HepG2 (cell line): ENCODE data around the gene APOC3.
A peak's percentile ranks its signal among the peaks of the same experiment; 100 is the strongest.

Source experiments
- CTCF ChIP-seq: sonication (generic); formaldehyde crosslinking; IDR thresholded peaks from 2 replicates; pipeline ENCODE4 v1.5.0; 2020; ENCODE audit warnings: mild to moderate bottlenecking, missing genetic modification reagents, moderate library complexity
- IRF1 ChIP-seq: sonication (generic); formaldehyde crosslinking; IDR thresholded peaks from 2 replicates; pipeline ENCODE4 v1.4.0; 2020; ENCODE audit warnings: low read depth, mild to moderate bottlenecking, missing genetic modification reagents
- PRPF4 ChIP-seq: fragments of 200-400 bp; formaldehyde crosslinking; IDR thresholded peaks from 2 replicates; pipeline ENCODE4 v1.6.1; 2016; ENCODE audit warnings: low read length, low read depth; ENCODE audit not compliant: poor library complexity, severe bottlenecking
- SP2 ChIP-seq: sonication (generic); formaldehyde crosslinking; IDR thresholded peaks from 2 replicates; pipeline ENCODE4 v1.5.1; 2020; ENCODE audit warnings: mild to moderate bottlenecking, missing genetic modification reagents
- USF2 ChIP-seq, 2 experiments: sonication (generic) in 1 of 2; formaldehyde crosslinking in 1 of 2; IDR thresholded peaks; 2 replicates each; pipeline versions ENCODE4 v1.5.1 to v1.6.1; 2011 to 2020; ENCODE audit warnings: borderline replicate concordance in 1 of 2, low read depth in 1 of 2, low read length in 1 of 2, mild to moderate bottlenecking in 1 of 2, missing genetic modification reagents in 1 of 2, moderate library complexity in 1 of 2
- ZBTB2 ChIP-seq: sonication (generic); formaldehyde crosslinking; IDR thresholded peaks from 2 replicates; pipeline ENCODE4 v1.8.0; 2022; ENCODE audit warnings: low read depth, missing genetic modification reagents
- ZBTB21 ChIP-seq: sonication (generic); formaldehyde crosslinking; IDR thresholded peaks from 2 replicates; pipeline ENCODE4 v1.4.0; 2020; ENCODE audit warnings: missing genetic modification reagents
- ZNF18 ChIP-seq: sonication (generic); formaldehyde crosslinking; IDR thresholded peaks from 2 replicates; pipeline ENCODE4 v1.8.0; 2022; ENCODE audit warnings: mild to moderate bottlenecking, missing genetic modification reagents; ENCODE audit not compliant: insufficient replicate concordance

- TF ChIP-seq PRPF4 (no peak), USF2 (IDR thresholded peaks at IDR 0.05; ENCODE audit: low read depth, low read length) (no peak), USF2 (CRISPR knock-in tag; IDR thresholded peaks at IDR 0.05; ENCODE audit: borderline replicate concordance) (peak; percentile 68; the same call in 1 of the 2 replicates), SP2 (no peak), IRF1 (CRISPR knock-in tag) (no peak), ZBTB2 (CRISPR knock-in tag) (no peak), ZBTB21 (no peak), CTCF (CRISPR knock-in tag) (no peak), ZNF18 (CRISPR knock-in tag) (no peak)
These were observed 36.0 kb upstream of the APOC3 start for GRCh38 chr11:116793772-116794097.
